OCI-LY3 (cell line): Measurements from ENCODE around the gene CYBC1.

Experiments
- EZH2phosphoT487 ChIP-seq: fragments of 200-600 bp; shearing (Covaris generic); IDR thresholded peaks from 2 replicates; pipeline ENCODE4 v1.6.1; 2018; ENCODE audit warnings: antibody characterized with exemption, mixed run types, low read depth
- TF ChIP-seq, protein P1 (sequence below): fragments of 200-600, 300-600 bp; sonication (generic); IDR thresholded peaks from 2 replicates; pipeline ENCODE4 v1.5.1; 2014; ENCODE audit warnings: antibody characterized with exemption, low read length, low read depth

DNA sequence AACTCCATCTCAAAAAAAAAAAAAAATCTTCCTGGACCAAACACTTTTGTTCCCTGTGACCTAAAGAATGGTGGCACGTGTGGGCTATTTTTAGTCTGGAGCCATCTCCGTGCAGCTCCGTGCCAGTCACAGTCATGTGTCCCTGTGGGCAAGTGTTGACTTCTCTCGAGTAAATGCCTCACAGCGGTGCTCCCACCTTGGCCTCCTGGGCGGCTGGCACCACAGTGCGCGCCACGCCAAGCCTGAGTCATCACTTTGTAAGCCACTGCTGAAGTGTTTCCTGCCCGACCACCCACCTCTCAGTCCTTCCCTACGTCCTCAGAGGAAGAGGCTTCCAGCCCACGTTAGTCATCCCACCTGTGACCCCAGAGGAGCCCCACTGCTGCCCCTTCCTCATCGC lies 43.3 kb downstream of the CYBC1 start:
- TF ChIP-seq, protein P1, sequence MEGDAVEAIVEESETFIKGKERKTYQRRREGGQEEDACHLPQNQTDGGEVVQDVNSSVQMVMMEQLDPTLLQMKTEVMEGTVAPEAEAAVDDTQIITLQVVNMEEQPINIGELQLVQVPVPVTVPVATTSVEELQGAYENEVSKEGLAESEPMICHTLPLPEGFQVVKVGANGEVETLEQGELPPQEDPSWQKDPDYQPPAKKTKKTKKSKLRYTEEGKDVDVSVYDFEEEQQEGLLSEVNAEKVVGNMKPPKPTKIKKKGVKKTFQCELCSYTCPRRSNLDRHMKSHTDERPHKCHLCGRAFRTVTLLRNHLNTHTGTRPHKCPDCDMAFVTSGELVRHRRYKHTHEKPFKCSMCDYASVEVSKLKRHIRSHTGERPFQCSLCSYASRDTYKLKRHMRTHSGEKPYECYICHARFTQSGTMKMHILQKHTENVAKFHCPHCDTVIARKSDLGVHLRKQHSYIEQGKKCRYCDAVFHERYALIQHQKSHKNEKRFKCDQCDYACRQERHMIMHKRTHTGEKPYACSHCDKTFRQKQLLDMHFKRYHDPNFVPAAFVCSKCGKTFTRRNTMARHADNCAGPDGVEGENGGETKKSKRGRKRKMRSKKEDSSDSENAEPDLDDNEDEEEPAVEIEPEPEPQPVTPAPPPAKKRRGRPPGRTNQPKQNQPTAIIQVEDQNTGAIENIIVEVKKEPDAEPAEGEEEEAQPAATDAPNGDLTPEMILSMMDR: no peak
- no peak for TF ChIP-seq EZH2phosphoT487
